PC-3 (cell line): Measurements from ENCODE around the gene CTNND2.

Source experiments
- CTCF ChIP-seq: fragments of 300-600 bp; sonication (generic); conservative IDR thresholded peaks from 2 replicates; pipeline ENCODE4 v1.5.1; 2017; ENCODE audit warnings: antibody characterized with exemption, low read depth, mild to moderate bottlenecking, low read length
- EZH2 ChIP-seq: fragments of 300-600 bp; sonication (generic); IDR thresholded peaks from one replicate; pipeline ENCODE4 v1.6.1; 2017; ENCODE audit warnings: antibody characterized with exemption, mild to moderate bottlenecking, low read length; ENCODE audit not compliant: unreplicated experiment

- no peak for TF ChIP-seq CTCF
- TF ChIP-seq EZH2, result no peak
Measured at GRCh38 chr5:11072568-11072967, 831.7 kb downstream of the CTNND2 start.
